Spleen (tissue), 13 donors: ENCODE measurements around the gene PLEKHN1. TPM values are rescaled to one million over a fixed set of nuclear protein-coding genes. Genes with fewer than 3 reads are reported as not detected.

Source experiments
- DNase-seq: peaks from one replicate; pipeline ENCODE4 v3.0.0-alpha.2; 2020
- H3K27ac ChIP-seq, 8 donors: fragments of 200-600 bp; sonication (generic) in 7 of 8; 1 replicate in 4 of 8; 2 replicates in 4 of 8; pipeline versions ENCODE4 v1.5.0 to v1.8.0; 2016 to 2021; ENCODE audit warnings: inconsistent platforms in 4 of 8, mild to moderate bottlenecking in 4 of 8, moderate library complexity in 1 of 8
- H3K27me3 ChIP-seq, 7 donors: fragments of 200-600 bp; sonication (generic) in 6 of 7; replicated peaks in 1 of 7; 1 replicate in 4 of 7; 2 replicates in 3 of 7; pipeline versions ENCODE4 v1.5.0 to v1.8.0; 2016 to 2021; ENCODE audit warnings: inconsistent platforms in 3 of 7, mild to moderate bottlenecking in 1 of 7
- H3K36me3 ChIP-seq, 6 donors: fragments of 200-600 bp; sonication (generic) in 5 of 6; 1 replicate in 4 of 6; 2 replicates in 2 of 6; pipeline versions ENCODE4 v1.5.0 to v1.8.0; 2016 to 2021; ENCODE audit warnings: inconsistent platforms in 2 of 6
- H3K4me1 ChIP-seq, 6 donors: fragments of 200-600 bp; sonication (generic) in 5 of 6; 1 replicate in 3 of 6; 2 replicates in 3 of 6; pipeline versions ENCODE4 v1.5.0 to v1.8.0; 2016 to 2021; ENCODE audit warnings: inconsistent platforms in 3 of 6
- H3K4me3 ChIP-seq, 8 donors: fragments of 200-600 bp; sonication (generic) in 7 of 8; 1 replicate in 4 of 8; 2 replicates in 4 of 8; pipeline versions ENCODE4 v1.5.0 to v1.8.0; 2016 to 2021; ENCODE audit warnings: inconsistent platforms in 4 of 8, mild to moderate bottlenecking in 4 of 8, moderate library complexity in 2 of 8
- H3K9me3 ChIP-seq, 8 donors: fragments of 200-600 bp; sonication (generic) in 7 of 8; 1 replicate in 4 of 8; 2 replicates in 4 of 8; pipeline versions ENCODE4 v1.5.0 to v1.8.0; 2016 to 2021; ENCODE audit warnings: inconsistent platforms in 4 of 8
- CTCF ChIP-seq, 11 experiments: fragments of 200-600 bp in 7 of 11; fragments of 450-650 bp in 4 of 11; sonication (generic) in 4 of 11; IDR thresholded peaks in 8 of 11; conservative IDR thresholded peaks in 3 of 11; 1 replicate in 7 of 11; 2 replicates in 4 of 11; pipeline versions ENCODE4 v1.4.0 to v1.8.0; 2016 to 2021; ENCODE audit warnings: antibody characterized with exemption in 11 of 11, inconsistent platforms in 4 of 11, mild to moderate bottlenecking in 1 of 11
- POLR2A ChIP-seq, 3 donors: fragments of 450-650 bp; IDR thresholded peaks; one replicate each; pipeline ENCODE4 v1.5.1; 2017; ENCODE audit warnings: antibody characterized with exemption in 3 of 3, mild to moderate bottlenecking in 1 of 3
- POLR2AphosphoS5 ChIP-seq, 3 donors: sonication (generic); formaldehyde crosslinking; IDR thresholded peaks; one replicate each; pipeline ENCODE4 v1.5.1; 2017; ENCODE audit warnings: antibody characterized with exemption in 3 of 3
- WGBS, 5 donors: extraction: QIAGEN DNeasy Blood & Tissue Kit in 3 of 5; methylation state at CpG; one replicate each; pipeline versions ENCODE4 v1.1.5 to v1.1.7; 2013 to 2018; 5-methylcytosine and 5-hydroxymethylcytosine counted together
- intact Hi-C: fragments of 100-400 bp; cut with DNase I; formaldehyde crosslinking; loops from one replicate; pipeline ENCODE4 v1.15.0; 2023; ENCODE audit warnings: low total_unique reads
- long read RNA-seq, 2 donors: transcript quantifications; one replicate each; lab custom pipeline, GENCODE V29; 2026
- polyA plus RNA-seq, 3 donors: library from polyadenylated mRNA; stranded (reverse); fragments of 200-250 nt; gene quantifications; one replicate each; pipeline ENCODE4 v1.2.1, GENCODE V29; 2013
- total RNA-seq, 7 donors: library from RNA; depleted of rRNA in 3 of 7; stranded (reverse); fragments of >200 nt in 3 of 7; fragmentation: NEBNext Ultra II Directional in 4 of 7; extraction: Animal tissue kit (Norgen Biotek cat#: 25700) in 4 of 7; gene quantifications; one replicate each; pipeline versions ENCODE4 v1.1.0 to v1.2.1, GENCODE V29; 2016 to 2021
- donor health status: healthy with polysubstance abuse.
- donor health status: DM: no; HTN: no; CAD: no; lungs with moderate emphysema.
- donor health status: DM: no; HTN: no; CAD: no.
- donor health status: Bipolar disorder and iron deficiency.
- donor health status: healthy.
- donor health status: DM: no; HTN: no; CAD: no.
- donor health status: DM: yes; HTN: yes; CAD: no.

The PLEKHN1 gene
- total RNA-seq (1 to 10 TPM in 5 of 7 donors, under 1 TPM in 2; 0.65 to 2.2 (median 1.1) TPM), polyA plus RNA-seq (under 1 TPM; 0.17 to 0.80 (median 0.63) TPM)
- long read RNA-seq, donor 1: 0 reads
- long read RNA-seq, donor 2: 0 reads

GRCh38 chr1:966135-966703 lies at the start of gene PLEKHN1:
Gene PLEKHN1 (plus strand): TSS chr1:966482. CDS start chr1:966532, 50 bp downstream.
- WGBS, 5 donors: 0 to 20% (median 4%) methylated on average over 8 to 31 of the region's 31 CpGs
- Histone ChIP-seq H3K36me3 (peaks cover 0 to 34% (median 6%) of the 10 kb centered on the region in 6 donors), H3K9me3 (no peaks in the 10 kb centered on the region), H3K4me3 (peak within 1 kb of the TSS; percentile 56 to 78 (median 64)), H3K27ac (peak within 1 kb of the TSS; percentile 72 to 87 (median 80)), H3K4me1 (peaks cover 13 to 46% (median 25%) of the 10 kb centered on the region in 6 donors), H3K27me3 (peaks cover 0 to 57% (median 12%) of the 10 kb centered on the region in 7 donors)
- no peak for TF ChIP-seq POLR2AphosphoS5 (IDR thresholded peaks at IDR 0.05)
- no peak for TF ChIP-seq POLR2A (IDR thresholded peaks at IDR 0.05)
- no peak for TF ChIP-seq CTCF (IDR thresholded peaks at IDR 0.05 in 8 of 11, conservative IDR thresholded peaks at IDR 0.05 in 3 of 11)
- DNase-seq: no peak
- intact Hi-C loops: no loop called here

GRCh38 chr1:917076-917459 lies 49.2 kb upstream of the PLEKHN1 start:
- DNase-seq: peak; percentile 61
- H3K4me3 ChIP-seq: no peak overlapping the region
- WGBS, 5 donors: 56 to 68% (median 62%) methylated on average over 6 to 7 of the region's 7 CpGs
- H3K27me3 ChIP-seq: peaks cover 0 to 99% (median 46%) of the 10 kb centered on the region in 7 donors
- no peaks in the 10 kb centered on the region for H3K36me3 ChIP-seq
- no peak overlapping the region for H3K27ac ChIP-seq
- no peaks in the 10 kb centered on the region for H3K9me3 ChIP-seq
- H3K4me1 ChIP-seq: peaks cover 8 to 55% (median 28%) of the 10 kb centered on the region in 6 donors
- no peak for TF ChIP-seq CTCF (IDR thresholded peaks at IDR 0.05 in 8 of 11, conservative IDR thresholded peaks at IDR 0.05 in 3 of 11)
- no peak for TF ChIP-seq POLR2A (IDR thresholded peaks at IDR 0.05)
- no peak for TF ChIP-seq POLR2AphosphoS5 (IDR thresholded peaks at IDR 0.05)
- intact Hi-C loops: no loop called here

- Histone ChIP-seq H3K4me1 (peaks cover 8 to 55% (median 26%) of the 10 kb centered on the region in 6 donors), H3K4me3 (no peak overlapping the region), H3K36me3 (no peaks in the 10 kb centered on the region), H3K27me3 (peaks cover 0 to 99% (median 51%) of the 10 kb centered on the region in 7 donors), H3K9me3 (no peaks in the 10 kb centered on the region), H3K27ac (no peak overlapping the region)
- 68 to 78% (median 72%) methylated on average over 17 to 22 of the region's 22 CpGs for WGBS, 5 donors
- intact Hi-C loops: no loop called here
- TF ChIP-seq POLR2AphosphoS5 (IDR thresholded peaks at IDR 0.05): peak in 1 of 3 donors; percentile 3
- TF ChIP-seq POLR2A (IDR thresholded peaks at IDR 0.05): no peak
- peak; percentile 51 for DNase-seq
These were observed 48.7 kb upstream of the PLEKHN1 start for GRCh38 chr1:917466-918091.

GRCh38 chr1:918353-918752 lies 47.9 kb upstream of the PLEKHN1 start:
- Histone ChIP-seq H3K36me3 (no peaks in the 10 kb centered on the region), H3K4me1 (peaks cover 13 to 59% (median 30%) of the 10 kb centered on the region in 6 donors), H3K4me3 (no peak overlapping the region), H3K9me3 (no peaks in the 10 kb centered on the region), H3K27ac (no peak overlapping the region), H3K27me3 (peaks cover 0 to 99% (median 50%) of the 10 kb centered on the region in 7 donors)
- no peak for DNase-seq
- peak in 1 of 3 donors; percentile 30 for TF ChIP-seq POLR2AphosphoS5 (IDR thresholded peaks at IDR 0.05)
- no peak for TF ChIP-seq CTCF (IDR thresholded peaks at IDR 0.05 in 8 of 11, conservative IDR thresholded peaks at IDR 0.05 in 3 of 11)
- 75 to 90% (median 82%) methylated on average over 11 to 15 of the region's 15 CpGs; no CpG with 5 or more reads in 1 of the 5 donors for WGBS, 5 donors
- intact Hi-C loops: no loop called here
